ENCODE measurements around the gene PIK3AP1. TPM values are rescaled to one million over a fixed set of nuclear protein-coding genes. Genes with fewer than 3 reads are reported as not detected.
"Not testable (repeated sequence)": the region's sequence is repeated elsewhere in the genome, so short reads cannot be mapped to it uniquely, and the experiment has no call there.

The PIK3AP1 gene
- total RNA-seq, 4 donors from 2014 or later = 5.8 to 111 (median 13.4) TPM

DNA sequence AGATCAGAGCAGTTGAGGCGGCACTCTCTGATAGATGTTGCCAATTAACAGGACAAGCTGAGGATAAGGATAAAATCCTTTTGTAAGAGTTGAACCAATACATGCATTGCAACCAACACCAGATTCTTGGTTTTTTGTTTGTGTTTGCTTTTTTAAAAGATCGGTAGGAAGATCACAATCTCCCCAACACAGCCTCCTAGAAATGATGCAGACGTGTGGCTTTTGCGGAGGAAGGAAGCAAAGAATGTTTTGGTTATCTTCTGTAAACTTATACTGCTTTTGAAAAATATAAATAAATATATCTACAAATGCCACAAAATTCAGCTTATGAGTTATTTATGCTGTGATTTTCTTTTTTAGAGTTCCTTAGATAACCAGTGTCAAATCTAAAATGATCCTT is 35.5 kb downstream of the PIK3AP1 start:
- TF ChIP-seq, protein P1, sequence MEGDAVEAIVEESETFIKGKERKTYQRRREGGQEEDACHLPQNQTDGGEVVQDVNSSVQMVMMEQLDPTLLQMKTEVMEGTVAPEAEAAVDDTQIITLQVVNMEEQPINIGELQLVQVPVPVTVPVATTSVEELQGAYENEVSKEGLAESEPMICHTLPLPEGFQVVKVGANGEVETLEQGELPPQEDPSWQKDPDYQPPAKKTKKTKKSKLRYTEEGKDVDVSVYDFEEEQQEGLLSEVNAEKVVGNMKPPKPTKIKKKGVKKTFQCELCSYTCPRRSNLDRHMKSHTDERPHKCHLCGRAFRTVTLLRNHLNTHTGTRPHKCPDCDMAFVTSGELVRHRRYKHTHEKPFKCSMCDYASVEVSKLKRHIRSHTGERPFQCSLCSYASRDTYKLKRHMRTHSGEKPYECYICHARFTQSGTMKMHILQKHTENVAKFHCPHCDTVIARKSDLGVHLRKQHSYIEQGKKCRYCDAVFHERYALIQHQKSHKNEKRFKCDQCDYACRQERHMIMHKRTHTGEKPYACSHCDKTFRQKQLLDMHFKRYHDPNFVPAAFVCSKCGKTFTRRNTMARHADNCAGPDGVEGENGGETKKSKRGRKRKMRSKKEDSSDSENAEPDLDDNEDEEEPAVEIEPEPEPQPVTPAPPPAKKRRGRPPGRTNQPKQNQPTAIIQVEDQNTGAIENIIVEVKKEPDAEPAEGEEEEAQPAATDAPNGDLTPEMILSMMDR (IDR thresholded peaks at IDR 0.05) = no peak
- TF ChIP-seq POLR2A (IDR thresholded peaks at IDR 0.05) = no peak
- Histone ChIP-seq H3K27me3 (no peaks in the 10 kb centered on the region), H3K9me3 (no peaks in the 10 kb centered on the region), H3K36me3 (no peaks in the 10 kb centered on the region), H3K4me3 (no peak overlapping the region), H3K27ac (no peak overlapping the region), H3K4me1 (no peaks in the 10 kb centered on the region)
- DNase-seq = no peak

GRCh38 chr10:96683710-96684109 is 36.6 kb downstream of the PIK3AP1 start:
- Histone ChIP-seq H3K27me3 (no peaks in the 10 kb centered on the region), H3K4me1 (no peaks in the 10 kb centered on the region), H3K9me3 (no peaks in the 10 kb centered on the region), H3K36me3 (no peaks in the 10 kb centered on the region), H3K4me3 (no peak overlapping the region), H3K27ac (no peak overlapping the region)
- no peak for TF ChIP-seq POLR2A (IDR thresholded peaks at IDR 0.05)
- TF ChIP-seq, protein P1 (IDR thresholded peaks at IDR 0.05) = no peak
- DNase-seq = no peak

GRCh38 chr10:96683065-96683464 is 37.2 kb downstream of the PIK3AP1 start:
- H3K9me3 ChIP-seq = no peaks in the 10 kb centered on the region
- H3K4me1 ChIP-seq = no peaks in the 10 kb centered on the region
- TF ChIP-seq POLR2A (IDR thresholded peaks at IDR 0.05) = no peak
- TF ChIP-seq, protein P1 (IDR thresholded peaks at IDR 0.05) = no peak
- no peak overlapping the region for H3K27ac ChIP-seq
- DNase-seq = no peak
- H3K27me3 ChIP-seq = no peaks in the 10 kb centered on the region
- H3K36me3 ChIP-seq = no peaks in the 10 kb centered on the region
- no peak overlapping the region for H3K4me3 ChIP-seq

- no peaks in the 10 kb centered on the region for H3K9me3 ChIP-seq
- no peaks in the 10 kb centered on the region for H3K36me3 ChIP-seq
- no peak overlapping the region for H3K4me3 ChIP-seq
- H3K27me3 ChIP-seq = no peaks in the 10 kb centered on the region
- TF ChIP-seq POLR2A (IDR thresholded peaks at IDR 0.05) = no peak
- TF ChIP-seq, protein P1 (IDR thresholded peaks at IDR 0.05) = no peak
- H3K4me1 ChIP-seq = no peaks in the 10 kb centered on the region
- no peak overlapping the region for H3K27ac ChIP-seq
- DNase-seq = no peak
Measured at GRCh38 chr10:96681524-96681923, 38.8 kb downstream of the PIK3AP1 start.

DNA sequence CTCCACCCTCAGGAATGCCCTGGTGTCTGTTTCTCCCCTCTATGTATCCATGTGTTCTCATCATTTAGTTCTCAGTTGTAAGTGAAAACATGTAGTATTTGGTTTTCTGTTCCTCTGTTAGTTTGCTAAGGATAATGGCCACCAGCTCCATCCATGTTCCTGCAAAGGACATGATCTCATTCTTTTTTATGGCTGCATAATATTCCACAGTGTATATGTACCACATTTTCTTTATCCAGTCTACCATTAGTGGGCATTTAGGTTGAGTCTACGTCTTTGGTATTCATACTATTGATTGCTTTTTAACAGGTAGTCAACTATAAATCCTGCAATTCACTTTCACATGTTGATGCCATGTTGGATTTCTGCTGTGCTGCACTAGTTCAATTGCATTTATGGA is 39.9 kb downstream of the PIK3AP1 start:
- not testable (repeated sequence) for H3K27ac ChIP-seq

GRCh38 chr10:96678725-96679124 is 41.6 kb downstream of the PIK3AP1 start:
- TF ChIP-seq POLR2A (IDR thresholded peaks at IDR 0.05) = no peak
- TF ChIP-seq, protein P1 (IDR thresholded peaks at IDR 0.05) = no peak
- H3K4me1 ChIP-seq = peaks cover 0 to 8% (median 0%) of the 10 kb centered on the region in 4 donors

More for the DNA sequence above, 39.9 kb downstream of the PIK3AP1 start:
- H3K9me3 ChIP-seq, H3K27me3 ChIP-seq, H3K4me1 ChIP-seq, H3K4me3 ChIP-seq, H3K36me3 ChIP-seq, DNase-seq: not testable (repeated sequence)

More at GRCh38 chr10:96678725-96679124, 41.6 kb downstream of the PIK3AP1 start:
- Histone ChIP-seq H3K27ac (peak overlapping the region in 1 of 4 donors; percentile 58), H3K27me3 (no peaks in the 10 kb centered on the region), H3K36me3 (no peaks in the 10 kb centered on the region), H3K9me3 (no peaks in the 10 kb centered on the region), H3K4me3 (no peak overlapping the region)
- DNase-seq = no peak
